GM19463 (cell line): ENCODE measurements around the gene CACUL1.
"Not testable (repeated sequence)": the region's sequence is repeated elsewhere in the genome, so short reads cannot be mapped to it uniquely, and the experiment has no call there.

Experiments
- ATAC-seq: cut with Tn5 transposase; IDR thresholded peaks from one replicate; pipeline ENCODE4 v1.9.1; 2021; ENCODE audit warnings: mild to moderate bottlenecking, moderate library complexity; ENCODE audit not compliant: unreplicated experiment

The CACUL1 gene

DNA sequence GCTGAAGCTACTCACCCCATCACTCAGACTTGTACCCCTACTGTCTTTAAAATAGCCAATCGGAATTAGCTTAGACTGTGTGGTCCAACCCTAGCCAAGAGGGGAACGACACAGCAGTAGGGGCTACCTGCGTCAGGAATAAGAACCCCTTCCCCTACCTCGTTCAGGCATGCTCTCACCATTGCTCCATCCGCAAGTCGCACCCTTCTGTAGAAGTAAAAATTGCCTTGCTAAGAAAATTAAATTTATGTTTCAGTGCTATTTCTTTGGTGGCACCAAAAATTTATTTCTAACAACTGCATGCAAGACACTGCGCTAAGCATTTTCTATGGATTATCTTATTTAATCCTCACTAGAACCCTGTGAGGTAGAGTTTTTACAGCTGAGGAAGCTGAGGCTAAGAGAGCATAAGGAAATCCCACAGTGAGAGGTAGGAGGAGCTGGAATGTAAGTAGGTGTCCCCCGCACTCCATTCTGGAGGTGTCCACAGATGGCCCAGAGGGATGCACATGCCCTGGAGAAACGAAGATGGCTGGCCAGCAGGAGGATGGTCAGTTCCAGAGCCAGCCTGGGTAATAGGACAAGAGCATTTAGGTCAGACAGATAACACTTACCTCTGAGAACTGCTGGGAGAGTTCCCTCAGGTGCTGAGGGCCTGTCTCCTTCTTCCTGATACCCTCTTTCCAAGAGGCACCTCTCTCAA, 15.3 kb upstream of the CACUL1 start:
- no peak for ATAC-seq

DNA sequence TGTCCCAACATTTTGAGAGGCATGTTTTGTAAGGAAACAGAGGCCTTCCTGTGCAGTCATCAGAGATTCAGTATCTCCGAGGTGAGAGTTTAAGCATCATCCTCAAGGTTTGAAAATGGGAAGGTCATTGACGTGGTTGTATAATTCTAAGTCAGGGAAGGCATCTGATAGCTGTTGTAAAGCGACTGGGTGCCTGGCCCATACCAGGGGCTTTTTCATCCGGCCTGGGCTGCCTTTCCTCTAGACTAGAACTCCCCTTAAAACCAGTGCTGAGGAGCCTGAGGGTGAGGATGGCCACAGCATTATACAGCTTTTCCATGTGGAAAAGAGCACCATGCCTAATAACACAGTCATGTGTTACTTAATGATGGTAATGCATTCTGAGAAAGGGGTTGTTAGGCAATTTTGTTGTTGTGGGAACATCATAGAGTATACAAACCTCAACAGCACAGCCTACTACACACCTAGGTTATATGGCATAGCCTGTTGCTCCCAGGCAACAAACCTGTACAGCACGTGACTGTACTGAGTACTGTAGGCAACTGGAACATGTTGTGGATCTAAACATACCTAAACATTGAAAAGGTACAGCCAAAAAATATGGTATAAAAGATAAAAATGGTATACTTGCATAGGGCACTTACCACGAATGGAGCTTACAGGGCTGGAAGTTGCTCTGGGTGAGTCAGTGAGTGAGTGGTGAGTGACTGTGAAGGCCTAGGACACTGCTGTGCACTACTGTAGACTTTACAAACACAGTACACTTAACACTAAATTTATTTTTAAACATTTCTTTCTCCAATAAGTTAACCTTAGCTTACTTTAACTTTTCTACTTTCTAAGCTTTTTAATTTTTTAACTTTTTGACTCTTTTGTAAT, 13.5 kb upstream of the CACUL1 start:
- ATAC-seq, result no peak

DNA sequence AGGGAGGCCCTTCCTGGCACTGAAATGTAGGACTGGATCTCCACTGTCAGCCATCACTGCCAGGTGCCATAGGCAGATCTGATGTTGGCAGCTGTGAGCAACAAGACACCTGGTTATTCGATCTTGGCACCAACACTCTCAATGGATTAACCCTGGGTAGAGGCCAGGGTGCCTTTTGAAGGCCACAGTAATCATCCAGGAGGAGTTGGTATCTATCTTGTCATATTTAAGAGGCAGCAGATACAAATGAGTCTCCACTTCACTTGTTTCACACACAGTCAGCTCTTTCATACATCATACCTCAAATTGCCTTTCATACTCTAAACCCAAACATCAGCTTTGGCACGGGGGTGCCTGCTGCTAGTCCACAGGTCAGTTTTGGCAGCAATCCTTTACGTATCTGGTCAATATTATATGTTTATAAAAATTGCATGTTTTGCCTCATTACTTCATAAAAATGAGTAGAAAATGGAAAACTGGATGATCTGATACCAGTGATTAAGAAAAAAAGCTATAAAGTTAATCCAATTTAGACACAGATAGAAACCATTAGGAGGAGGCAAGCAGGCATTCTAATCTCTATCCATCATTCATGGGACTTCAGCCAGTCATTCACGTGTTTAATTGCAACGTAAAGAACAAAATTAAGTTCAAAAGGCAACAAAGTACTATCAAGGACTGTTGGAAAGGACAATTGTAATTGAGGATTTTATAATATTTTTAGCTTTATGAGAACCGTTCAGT, 12.7 kb upstream of the CACUL1 start:
- no peak for ATAC-seq

DNA sequence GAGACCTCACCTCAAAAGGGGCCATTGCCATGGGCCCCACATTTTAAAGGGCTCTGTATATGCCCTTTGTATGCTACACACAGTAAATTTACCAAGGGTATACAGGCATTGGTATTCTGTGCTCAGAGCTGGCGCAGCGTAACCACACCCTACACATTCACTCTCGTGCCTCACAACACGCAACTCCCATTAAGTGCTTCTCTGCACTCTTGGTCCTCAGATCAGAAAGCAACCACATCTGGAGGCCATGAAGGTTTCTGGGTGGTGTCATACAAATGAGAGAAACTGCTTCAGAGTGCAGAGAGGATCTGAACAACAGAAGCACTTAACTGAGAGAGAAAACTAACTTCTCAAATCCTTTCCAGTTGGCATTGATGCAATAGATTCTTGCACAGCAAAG, 9.4 kb upstream of the CACUL1 start:
- no peak for ATAC-seq

DNA sequence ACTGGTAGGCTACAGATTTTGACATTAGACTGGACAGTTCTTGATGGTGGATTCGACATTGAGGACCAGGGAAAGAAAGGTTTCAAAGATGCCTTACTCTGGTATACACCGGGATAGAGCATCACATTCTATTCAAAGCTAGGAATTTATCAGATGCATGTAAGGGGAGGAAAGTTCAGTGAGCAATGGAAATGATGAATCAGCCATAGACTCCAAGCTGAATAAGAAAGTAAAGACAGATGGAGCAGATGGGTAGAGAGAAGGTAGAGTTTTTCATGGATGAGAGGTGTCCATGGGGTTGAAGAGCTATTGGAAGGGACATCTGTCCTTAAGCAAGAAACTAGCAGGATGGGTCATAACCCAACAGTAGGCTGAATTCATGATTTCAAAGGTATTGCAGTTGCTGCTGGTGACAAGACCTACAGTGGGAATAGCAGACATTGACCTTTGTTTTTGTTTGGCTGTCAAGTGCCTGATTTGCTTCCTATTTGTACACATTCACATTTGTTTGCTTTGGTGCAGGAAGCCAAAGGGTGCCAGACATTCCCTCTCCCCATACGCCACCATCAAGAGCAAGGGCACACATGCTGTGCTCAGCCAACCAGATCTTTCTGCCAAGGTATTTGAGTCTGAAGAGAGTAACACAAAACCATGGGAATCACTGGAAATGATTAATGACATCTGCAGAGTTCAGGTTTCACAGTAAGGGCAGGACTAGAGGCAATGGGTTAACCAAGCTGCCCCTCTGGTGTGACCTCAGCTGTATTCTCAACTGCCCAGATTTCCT, 8.6 kb upstream of the CACUL1 start:
- ATAC-seq, result no peak

DNA sequence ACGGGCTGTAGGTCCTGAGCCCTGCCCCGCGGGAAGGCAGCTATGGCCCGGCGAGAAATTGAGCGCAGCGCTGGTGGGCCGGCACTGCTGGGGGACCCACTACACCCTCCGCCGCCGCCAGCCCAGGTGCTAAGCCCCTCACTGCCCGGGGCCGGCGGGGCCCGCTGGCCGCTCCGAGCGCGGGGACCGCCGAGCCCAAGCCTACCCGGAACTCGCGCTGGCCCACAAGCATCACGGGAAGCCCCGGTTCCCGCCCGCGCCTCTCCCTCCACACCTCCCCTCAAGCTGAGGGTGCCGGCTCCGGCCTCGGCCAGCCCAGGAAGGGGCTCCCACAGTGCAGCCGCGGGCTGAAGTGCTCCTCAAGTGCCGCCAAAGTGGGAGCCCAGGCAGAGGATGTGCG, 5.5 kb upstream of the CACUL1 start:
- ATAC-seq, result no peak

DNA sequence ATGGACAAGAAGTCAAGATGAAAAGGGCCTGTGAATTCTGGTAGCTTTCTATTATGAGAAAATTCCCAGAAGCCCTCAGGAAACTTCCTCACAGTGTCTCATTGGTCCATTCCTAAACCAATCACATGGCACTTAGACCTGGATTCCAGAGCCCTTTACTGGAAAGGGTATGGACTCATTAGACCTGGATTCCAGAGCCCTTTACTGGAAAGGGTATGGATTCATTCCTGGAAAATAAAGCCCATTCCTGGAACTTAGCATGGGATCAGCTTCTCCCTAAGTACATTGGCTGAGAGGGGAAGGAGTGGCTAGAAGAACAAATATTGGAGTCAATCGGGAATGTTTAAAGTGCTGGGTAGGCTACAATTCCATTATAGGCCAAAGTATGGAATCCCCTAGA, 3.7 kb upstream of the CACUL1 start:
- ATAC-seq, result no peak

DNA sequence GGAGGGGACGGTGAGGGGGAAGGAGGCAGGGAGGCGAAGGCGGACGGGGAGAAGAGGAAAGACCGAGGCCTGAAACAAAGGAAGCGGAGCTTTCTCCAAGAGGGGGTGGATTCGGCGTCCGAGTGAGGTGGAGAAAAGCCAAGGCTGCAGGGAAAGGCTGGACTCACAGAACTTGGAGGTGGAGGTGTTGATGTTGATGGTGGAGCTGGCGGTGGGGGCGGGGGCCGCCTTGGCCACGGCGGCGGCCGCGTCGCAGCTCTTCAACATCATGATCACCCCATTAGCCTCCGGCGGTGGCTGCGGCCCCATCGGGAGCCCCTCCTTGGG, 578 bp downstream of the CACUL1 start:
- ATAC-seq, result peak; percentile 11

DNA sequence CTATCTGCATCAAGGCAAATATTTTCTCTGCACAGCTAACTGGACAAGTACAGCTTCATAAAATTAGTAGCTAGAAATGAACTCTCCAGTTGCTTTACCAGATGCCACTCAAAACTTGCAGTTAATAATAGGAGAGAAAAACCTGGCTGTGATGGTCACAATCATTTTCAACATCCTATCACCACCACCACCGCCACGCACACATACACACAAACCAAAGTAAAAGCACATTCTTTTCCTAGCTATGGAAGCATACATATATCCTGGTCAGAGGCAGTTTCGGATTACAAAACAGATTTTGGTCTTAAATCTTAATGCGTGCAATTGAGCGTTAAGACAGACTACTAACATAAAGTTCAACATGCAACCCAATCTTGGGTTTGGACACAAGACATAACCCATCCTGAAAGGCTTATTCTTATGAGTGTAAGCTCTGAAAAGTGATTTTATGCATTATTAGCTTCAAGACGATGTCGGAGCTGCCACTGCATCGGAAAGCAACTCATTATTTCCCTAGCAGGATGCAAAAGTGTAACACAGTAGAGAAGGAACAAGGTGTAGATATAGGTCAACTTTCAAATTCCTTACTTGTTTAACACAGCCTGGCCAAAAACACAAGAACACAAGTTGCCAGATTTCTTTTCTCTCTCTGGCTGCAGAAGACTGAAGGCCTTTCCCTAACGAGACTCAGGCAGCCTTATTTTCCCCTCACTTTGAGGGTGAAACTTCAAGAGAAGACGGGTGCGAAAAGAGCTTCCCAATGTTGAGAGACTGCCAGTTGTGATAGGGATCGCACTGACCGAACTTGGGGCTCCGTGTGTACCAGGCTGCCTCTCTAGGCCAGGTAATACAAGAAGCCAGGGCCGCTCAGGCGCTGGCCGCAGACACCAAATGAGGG, 1.2 kb downstream of the CACUL1 start:
- peak; percentile 15 for ATAC-seq

DNA sequence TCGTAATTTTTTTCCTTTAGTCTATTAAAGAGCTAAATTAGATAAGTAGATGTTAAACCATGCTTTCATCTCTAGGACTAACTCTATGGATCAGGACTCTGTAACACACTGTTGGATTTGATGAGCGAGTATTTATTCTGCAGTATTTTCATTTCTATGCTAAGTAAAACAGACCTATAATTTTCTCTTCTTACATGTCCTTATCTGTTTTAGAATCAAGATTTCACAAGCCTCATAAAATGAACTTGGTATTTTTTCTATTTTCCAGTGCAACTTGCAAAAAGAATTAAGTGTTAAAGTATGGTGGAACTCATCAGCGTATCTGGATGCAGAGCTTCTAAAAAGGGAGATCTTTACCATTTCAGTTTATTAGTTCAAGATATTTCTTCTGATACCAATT, 2.4 kb downstream of the CACUL1 start:
- no peak for ATAC-seq

DNA sequence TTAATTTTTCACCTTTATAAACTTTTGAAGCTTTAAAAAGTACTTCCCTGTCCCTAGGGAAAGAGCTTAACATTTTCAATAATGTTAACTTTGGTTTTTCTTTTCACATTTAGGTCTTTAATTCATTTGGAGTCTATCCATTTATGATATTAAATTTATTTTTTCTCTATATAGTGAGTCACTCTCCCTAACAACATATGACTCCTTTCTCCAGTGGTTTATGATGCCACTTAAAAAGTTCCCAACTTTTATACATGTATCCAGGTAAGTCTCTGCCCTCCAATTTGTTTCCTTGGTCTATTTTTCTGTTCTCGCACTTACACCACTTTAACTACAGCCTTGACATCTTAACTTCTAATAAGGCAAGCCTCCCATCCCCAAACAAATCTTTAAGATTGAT, 3.5 kb downstream of the CACUL1 start:
- ATAC-seq, result no peak

DNA sequence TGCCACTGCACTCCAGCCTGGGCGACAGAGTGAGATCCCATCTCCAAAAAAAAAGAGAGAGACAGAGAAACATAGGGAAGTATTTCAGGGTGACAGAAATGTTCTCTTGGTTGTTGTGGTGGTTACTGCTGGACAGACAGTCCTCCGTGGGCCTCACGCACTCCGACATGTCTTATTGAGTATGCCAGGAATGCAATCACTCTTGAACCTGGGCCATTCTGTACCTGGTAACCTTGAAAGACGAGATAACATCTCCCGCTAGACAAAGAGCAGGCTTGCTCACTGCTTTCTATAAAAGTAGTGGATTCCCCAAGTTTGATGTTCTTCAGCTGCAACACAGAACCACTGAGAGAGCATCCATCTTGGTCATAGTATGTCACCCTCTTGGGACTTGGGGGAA, 6.7 kb downstream of the CACUL1 start:
- ATAC-seq, result no peak

DNA sequence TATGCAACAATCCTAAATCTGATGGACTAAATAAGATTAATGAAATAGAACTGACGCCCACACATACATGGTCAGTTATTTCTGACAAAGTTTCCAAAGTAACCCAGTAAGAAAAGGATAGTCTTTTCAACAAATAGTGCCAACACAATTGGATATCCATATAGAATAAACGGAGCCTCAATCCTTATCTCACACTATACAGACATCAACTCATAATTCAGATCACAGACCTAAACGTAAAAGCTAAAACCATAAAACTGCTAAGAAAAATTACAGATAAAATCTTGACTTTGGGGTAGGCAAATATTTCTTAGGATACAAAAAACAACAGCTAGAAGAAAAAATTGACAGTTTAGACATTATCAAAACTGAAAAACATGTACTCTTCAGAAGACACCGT, 8.5 kb downstream of the CACUL1 start:
- no peak for ATAC-seq

DNA sequence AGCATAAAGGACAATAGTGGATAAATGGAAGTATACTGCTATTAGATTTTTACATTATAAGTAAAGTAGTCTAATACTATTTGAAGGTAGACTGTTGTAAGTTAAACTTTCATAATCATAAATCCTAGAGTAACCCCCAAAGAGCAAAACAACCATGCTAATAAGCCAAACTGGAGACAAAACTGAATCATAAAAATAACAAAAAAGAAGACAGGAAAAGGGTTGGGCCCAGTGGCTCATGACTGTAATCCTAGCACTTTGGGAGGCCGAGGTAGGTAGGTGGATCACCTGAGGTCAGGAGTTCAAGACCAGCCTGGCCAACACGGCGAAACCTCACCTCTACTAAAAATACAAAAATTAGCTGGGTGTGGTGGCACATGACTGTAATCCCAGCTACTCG, 9.7 kb downstream of the CACUL1 start:
- no peak for ATAC-seq

DNA sequence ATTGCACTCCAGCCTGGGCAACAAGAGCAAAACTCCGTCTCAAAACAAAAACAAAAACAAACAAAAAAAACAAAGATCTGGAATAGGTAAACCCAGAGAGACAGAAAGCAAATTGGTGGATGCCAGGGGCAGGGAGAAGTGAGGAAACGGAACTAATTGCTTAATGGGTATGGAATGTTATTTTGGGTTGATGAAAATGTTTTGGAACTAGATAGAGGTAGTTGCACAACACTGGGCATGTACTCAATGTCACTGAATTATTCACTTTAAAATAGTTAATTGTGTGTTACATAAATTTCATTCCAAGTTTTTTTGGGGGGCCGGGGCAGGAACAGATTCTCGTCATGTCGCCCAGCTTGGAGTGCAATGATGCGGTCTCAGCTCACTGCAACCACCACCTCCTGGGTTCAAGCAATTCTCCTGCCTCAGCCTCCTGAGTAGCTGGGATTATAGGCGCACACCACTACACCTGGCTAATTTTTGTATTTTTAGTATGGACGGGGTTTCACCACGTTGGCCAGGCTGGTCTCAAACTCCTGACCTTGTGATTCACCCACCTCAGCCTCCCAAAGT, 10.3 kb downstream of the CACUL1 start:
- ATAC-seq, result not testable (repeated sequence)

DNA sequence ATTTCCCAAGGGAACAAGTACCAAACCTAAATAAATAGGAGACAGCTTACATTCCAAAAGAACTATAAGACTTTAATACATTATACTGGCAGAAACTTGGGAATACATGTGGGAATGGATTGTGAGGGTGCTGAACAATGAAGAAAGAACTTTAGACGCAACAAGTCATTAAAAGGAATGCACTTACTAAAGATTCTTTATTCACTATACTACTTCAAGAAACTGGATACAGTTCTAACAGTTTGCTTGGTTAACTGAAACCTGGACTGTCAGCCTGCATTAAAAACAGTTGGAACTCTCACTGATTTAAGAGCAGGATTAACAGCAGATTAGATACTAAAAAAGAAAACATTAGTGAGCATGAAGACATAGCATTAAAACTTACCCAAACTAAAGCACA, 12.0 kb downstream of the CACUL1 start:
- ATAC-seq, result no peak

DNA sequence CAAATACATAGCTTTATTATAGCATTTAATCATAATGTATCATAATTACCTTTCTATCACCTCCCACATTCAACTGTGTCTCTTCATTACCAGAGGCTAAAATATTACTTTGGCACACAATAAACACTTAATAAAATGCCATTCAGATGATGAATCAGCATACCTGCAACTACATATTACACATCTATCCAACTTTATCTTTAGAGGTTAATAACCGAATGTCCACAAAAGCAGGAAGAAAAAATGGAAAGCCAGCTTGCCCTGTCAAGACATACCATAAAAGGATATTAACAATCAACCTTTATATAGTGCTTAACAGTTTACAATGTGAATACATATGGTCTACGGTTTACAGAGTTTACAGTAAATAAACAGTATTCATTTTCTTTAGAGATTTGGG, 12.7 kb downstream of the CACUL1 start:
- no peak for ATAC-seq

DNA sequence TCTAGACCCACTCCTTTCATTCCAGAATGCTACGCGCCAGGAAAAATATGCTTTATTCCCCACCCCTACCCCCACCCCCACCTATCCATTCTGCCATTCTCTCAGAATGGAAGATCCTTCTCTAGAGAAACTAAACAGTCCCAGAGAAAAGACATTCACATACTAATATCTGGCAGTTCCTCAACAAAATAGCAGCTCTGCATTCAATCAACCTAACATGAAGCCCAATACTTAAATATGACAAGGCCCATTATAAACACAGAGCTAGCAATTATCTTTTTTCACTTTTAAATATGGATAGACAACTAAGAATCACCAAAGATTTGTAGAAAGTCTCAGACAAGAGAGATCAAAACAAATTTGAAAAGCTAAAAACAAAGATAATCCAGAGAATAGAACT, 16.4 kb downstream of the CACUL1 start:
- ATAC-seq, result no peak

DNA sequence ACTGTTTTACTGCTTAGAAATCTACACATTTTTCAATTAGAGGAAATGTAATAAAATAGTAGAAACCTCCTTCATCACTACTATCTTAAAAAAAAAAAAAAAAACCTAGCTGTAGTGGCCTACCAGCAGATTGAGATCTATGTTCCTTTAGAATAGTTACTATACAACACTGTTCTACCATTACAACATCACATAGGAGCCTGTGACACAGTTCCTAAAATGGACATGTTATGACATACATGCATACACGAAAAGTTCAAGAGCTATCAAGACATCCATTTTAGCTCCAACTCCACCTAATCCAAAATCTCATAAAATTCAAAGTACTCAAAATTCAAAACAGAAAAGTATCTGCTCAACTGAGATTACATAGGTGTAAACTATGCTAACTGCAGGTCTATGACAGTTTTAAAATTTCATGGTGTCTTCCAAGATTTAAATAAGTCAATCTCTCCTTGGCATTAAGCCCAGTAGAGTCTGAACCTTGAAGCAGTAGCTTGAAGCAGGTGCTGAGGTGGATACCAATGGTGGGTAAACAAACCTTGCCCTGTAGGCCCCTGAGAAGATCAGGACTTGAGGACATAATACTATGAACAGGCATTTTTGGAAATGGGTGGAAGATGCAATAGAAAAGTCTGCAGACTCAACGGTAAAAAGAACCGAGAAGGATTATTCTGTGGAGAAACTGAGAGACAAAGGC, 17.0 kb downstream of the CACUL1 start:
- ATAC-seq, result no peak
